ENCODE results near the gene PDE3B.

DNA sequence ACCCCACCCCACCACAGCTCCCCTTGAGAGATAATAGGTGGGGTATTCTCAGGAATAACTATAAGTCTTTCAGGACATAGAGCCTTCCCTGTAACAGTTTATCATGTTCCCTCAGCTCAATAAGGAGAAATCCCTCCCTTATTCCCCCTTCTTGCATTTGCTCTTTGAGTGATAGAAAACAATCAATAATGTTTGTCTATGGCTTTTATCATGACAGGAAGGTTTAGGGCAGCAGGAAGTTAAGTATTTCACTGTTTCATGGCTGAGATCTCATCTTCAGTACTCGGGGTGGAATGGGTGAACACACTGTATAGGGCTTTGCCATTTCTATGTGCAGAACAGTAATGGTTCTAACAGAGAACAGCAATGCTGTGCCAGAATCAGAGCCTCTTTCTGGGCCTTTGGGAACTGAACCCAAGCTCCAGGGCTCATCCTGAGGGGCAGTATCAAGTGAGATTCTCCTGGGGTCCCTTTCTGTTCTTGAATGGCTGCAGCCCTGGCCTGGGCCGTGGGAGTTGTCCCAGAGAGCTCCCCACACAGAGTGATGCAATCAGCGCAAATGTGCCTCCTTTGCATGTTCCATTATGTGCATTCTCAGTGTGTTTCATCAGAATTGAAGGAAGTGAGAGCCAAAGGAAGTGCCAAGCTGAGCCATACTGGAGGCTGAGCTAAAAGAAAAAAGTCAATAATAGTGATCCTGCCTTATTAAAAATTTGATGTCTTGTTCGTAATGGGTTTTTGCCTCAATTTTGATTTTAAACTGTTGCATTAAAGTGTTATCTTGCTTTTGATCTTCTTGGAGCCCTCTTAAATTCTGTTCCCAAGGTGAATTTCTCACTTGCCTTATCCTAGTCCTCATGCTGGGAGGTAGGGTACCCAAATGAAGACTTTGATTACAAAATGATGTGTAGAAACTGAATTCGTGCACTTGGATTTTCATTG, 251.3 kb downstream of the PDE3B start:
- TF ChIP-seq POLR2A (IDR thresholded peaks at IDR 0.05; ENCODE audit: low read depth, low read length) (no peak), POU2F2 (IDR thresholded peaks at IDR 0.05; ENCODE audit: low read depth, low read length) (no peak), POLR2AphosphoS5 (IDR thresholded peaks at IDR 0.05; ENCODE audit: low read depth, low read length) (no peak), PAX5 (IDR thresholded peaks at IDR 0.05; ENCODE audit: insufficient read depth, low read length, severe bottlenecking) (no peak)

Data from GM12891 (cell line).